H9 (cell line): ENCODE data around the gene THOC5. TPM values are rescaled to one million over a fixed set of nuclear protein-coding genes. Genes with fewer than 3 reads are reported as not detected.

Experiments
- DNase-seq: peaks from one replicate; pipeline ENCODE4 v3.0.0-alpha.2; 2017
- H2AFZ ChIP-seq: one replicate; pipeline ENCODE4 v1.6.1; 2013; ENCODE audit warnings: mild to moderate bottlenecking, low read length, control low read depth, moderate library complexity
- H2AK5ac ChIP-seq: 2 replicates; pipeline ENCODE4 v1.6.1; 2013; ENCODE audit warnings: low read length, control low read depth, mixed read lengths; ENCODE audit not compliant: insufficient read length
- H2BK120ac ChIP-seq: one replicate; pipeline ENCODE4 v1.6.1; 2013; ENCODE audit warnings: low read depth, mild to moderate bottlenecking, low read length, control low read depth, inconsistent platforms; ENCODE audit not compliant: poor library complexity, severe bottlenecking
- H2BK12ac ChIP-seq: 2 replicates; pipeline ENCODE4 v1.6.1; 2013; ENCODE audit warnings: low read length, control low read depth, mixed read lengths, low read depth; ENCODE audit not compliant: insufficient read length
- H2BK15ac ChIP-seq: 2 replicates; pipeline ENCODE4 v1.6.1; 2013; ENCODE audit warnings: low read depth, low read length, control low read depth
- H2BK20ac ChIP-seq: one replicate; pipeline ENCODE4 v1.6.1; 2013; ENCODE audit warnings: low read depth, mild to moderate bottlenecking, low read length, control low read depth, inconsistent platforms; ENCODE audit not compliant: poor library complexity, severe bottlenecking
- H2BK5ac ChIP-seq: 2 replicates; pipeline ENCODE4 v1.6.1; 2013; ENCODE audit warnings: low read length, control low read depth, mixed read lengths; ENCODE audit not compliant: insufficient read length
- H3K14ac ChIP-seq: 2 replicates; pipeline ENCODE4 v1.6.1; 2013; ENCODE audit warnings: low read length, control low read depth; ENCODE audit not compliant: insufficient read depth
- H3K18ac ChIP-seq: 2 replicates; pipeline ENCODE4 v1.6.1; 2013; ENCODE audit warnings: low read depth, mild to moderate bottlenecking, mixed read lengths, low read length, control low read depth; ENCODE audit not compliant: insufficient read length
- H3K23ac ChIP-seq: 2 replicates; pipeline ENCODE4 v1.6.1; 2013; ENCODE audit warnings: low read length, control low read depth, mixed read lengths, low read depth; ENCODE audit not compliant: insufficient read length
- H3K23me2 ChIP-seq: 2 replicates; pipeline ENCODE4 v1.6.1; 2013; ENCODE audit warnings: low read depth, mild to moderate bottlenecking, mixed read lengths, low read length, control low read depth; ENCODE audit not compliant: insufficient read length, poor library complexity, severe bottlenecking
- H3K27ac ChIP-seq: 2 replicates; pipeline ENCODE4 v1.5.1; 2013; ENCODE audit warnings: low read length, control low read depth, mixed read lengths, low read depth; ENCODE audit not compliant: insufficient read length
- H3K27me3 ChIP-seq: 2 replicates; pipeline ENCODE4 v1.6.1; 2013; ENCODE audit warnings: low read length, control low read depth, inconsistent platforms; ENCODE audit not compliant: insufficient read depth
- H3K4ac ChIP-seq: 2 replicates; pipeline ENCODE4 v1.6.1; 2013; ENCODE audit warnings: low read depth, mild to moderate bottlenecking, control low read depth, inconsistent platforms, low read length, moderate library complexity
- H3K4me1 ChIP-seq: 2 replicates; pipeline ENCODE4 v1.6.1; 2013; ENCODE audit warnings: low read length, control low read depth, inconsistent platforms; ENCODE audit not compliant: insufficient read depth
- H3K4me2 ChIP-seq: 2 replicates; pipeline ENCODE4 v1.6.1; 2013; ENCODE audit warnings: low read length, control low read depth, mixed read lengths; ENCODE audit not compliant: insufficient read length, insufficient read depth
- H3K56ac ChIP-seq: 2 replicates; pipeline ENCODE4 v1.6.1; 2013; ENCODE audit warnings: low read depth, mild to moderate bottlenecking, mixed read lengths, low read length, control low read depth; ENCODE audit not compliant: insufficient read length
- H3K79me1 ChIP-seq: 2 replicates; pipeline ENCODE4 v1.6.1; 2013; ENCODE audit warnings: low read depth, mild to moderate bottlenecking, moderate library complexity, low read length, control low read depth, inconsistent platforms; ENCODE audit not compliant: insufficient read depth, poor library complexity, severe bottlenecking
- H3K79me2 ChIP-seq: 2 replicates; pipeline ENCODE4 v1.6.1; 2013; ENCODE audit warnings: low read length, control low read depth, inconsistent platforms; ENCODE audit not compliant: insufficient read depth
- H3K9ac ChIP-seq: 2 replicates; pipeline ENCODE4 v1.6.1; 2013; ENCODE audit warnings: low read length, control low read depth, mixed read lengths; ENCODE audit not compliant: insufficient read length; ENCODE audit errors: extremely low read depth
- H3K9me3 ChIP-seq: one replicate; pipeline ENCODE4 v1.6.1; 2013; ENCODE audit warnings: low read depth, low read length, inconsistent platforms; ENCODE audit not compliant: control insufficient read depth
- H3T11ph ChIP-seq: one replicate; pipeline ENCODE4 v1.6.1; 2013; ENCODE audit warnings: mild to moderate bottlenecking, low read length, control low read depth, inconsistent platforms
- H4K20me1 ChIP-seq: one replicate; pipeline ENCODE4 v1.6.1; 2013; ENCODE audit not compliant: control insufficient read depth, insufficient read length, insufficient read depth
- H4K5ac ChIP-seq: 2 replicates; pipeline ENCODE4 v1.6.1; 2013; ENCODE audit warnings: low read depth, mild to moderate bottlenecking, mixed read lengths, low read length, control low read depth; ENCODE audit not compliant: insufficient read length
- H4K8ac ChIP-seq: replicated peaks from 2 replicates; pipeline ENCODE4 v1.6.1; 2013; ENCODE audit warnings: low read length, control low read depth, mixed read lengths, low read depth; ENCODE audit not compliant: insufficient read length
- H4K91ac ChIP-seq: 2 replicates; pipeline ENCODE4 v1.6.1; 2013; ENCODE audit warnings: low read depth, mild to moderate bottlenecking, moderate library complexity, mixed read lengths, low read length, control low read depth; ENCODE audit not compliant: insufficient read length
- H3K27ac Mint-ChIP-seq, 3 experiments: 2 replicates in 2 of 3; 3 replicates in 1 of 3; pipeline ENCODE4 v1.8.0; 2020 to 2021; ENCODE audit warnings: mixed read lengths in 3 of 3, mild to moderate bottlenecking in 1 of 3, moderate library complexity in 1 of 3
- H3K27me3 Mint-ChIP-seq: 2 replicates; pipeline ENCODE4 v1.8.0; 2021; ENCODE audit warnings: low read depth, mild to moderate bottlenecking, moderate library complexity, mixed read lengths
- H3K36me3 Mint-ChIP-seq, 3 experiments: 2 replicates in 2 of 3; 3 replicates in 1 of 3; pipeline ENCODE4 v1.8.0; 2020 to 2021; ENCODE audit warnings: low read depth in 3 of 3, mixed read lengths in 3 of 3; ENCODE audit not compliant: insufficient read depth in 1 of 3
- H3K4me1 Mint-ChIP-seq, 2 experiments: 2 replicates each; pipeline ENCODE4 v1.8.0; 2020; ENCODE audit warnings: mixed read lengths in 2 of 2
- H3K4me3 Mint-ChIP-seq, 2 experiments: 2 replicates in 1 of 2; 3 replicates in 1 of 2; pipeline ENCODE4 v1.8.0; 2020 to 2021; ENCODE audit warnings: mild to moderate bottlenecking in 2 of 2, mixed read lengths in 2 of 2, moderate library complexity in 1 of 2
- H3K9me3 Mint-ChIP-seq, 2 experiments: 2 replicates in 1 of 2; 3 replicates in 1 of 2; pipeline ENCODE4 v1.8.0; 2020; ENCODE audit warnings: mild to moderate bottlenecking in 2 of 2, mixed read lengths in 2 of 2, moderate library complexity in 1 of 2
- whole genome bisulfite sequencing: extraction: QIAGEN DNeasy Blood & Tissue Kit; methylation state at CpG from one replicate; pipeline ENCODE4 v1.1.7; 2013; ENCODE audit warnings: missing lambda C conversion rate, low lambda C conversion rate, mixed read lengths; ENCODE audit not compliant: insufficient read length; ENCODE audit errors: extremely low coverage; 5-methylcytosine and 5-hydroxymethylcytosine counted together
- total RNA-seq: library from RNA; stranded (reverse); gene quantifications from 2 replicates; pipeline ENCODE4 v1.2.1, GENCODE V29; 2021
- TF ChIP-seq, protein P1 (sequence below): fragments of 200-600 bp; sonication (generic); conservative IDR thresholded peaks from 3 replicates; pipeline ENCODE4 v1.8.0; 2021; ENCODE audit warnings: antibody characterized with exemption, mild to moderate bottlenecking

THOC5 gene
- total RNA-seq, 1 experiment from 2014 or later = 71.8 TPM

DNA sequence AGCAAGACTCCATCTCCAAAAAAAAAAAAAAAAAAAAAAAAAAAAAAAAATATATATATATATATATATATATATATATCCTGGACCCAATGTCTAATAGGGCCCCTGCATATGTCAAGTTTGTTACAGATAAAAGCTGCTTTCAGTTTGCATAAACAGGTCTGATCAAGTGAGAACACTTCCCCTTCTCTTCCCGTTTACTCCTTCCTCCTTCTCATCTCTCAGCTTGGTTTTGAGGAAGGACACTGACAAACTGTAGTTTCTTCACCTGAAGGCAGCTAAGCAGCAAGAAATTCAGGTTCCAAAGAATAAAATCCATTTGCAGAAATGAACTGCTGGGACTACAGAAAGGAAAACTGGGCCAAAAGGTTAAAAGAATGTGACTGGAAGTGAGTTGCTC lies 11.7 kb downstream of the THOC5 start:
- peaks cover 45 to 86% (median 69%) of the 10 kb centered on the region in 3 experiments; a peak in 6 of 7 replicates for H3K36me3 Mint-ChIP-seq
- H2AK5ac ChIP-seq = no peak overlapping the region
- no peak overlapping the region for H3K4me3 Mint-ChIP-seq
- TF ChIP-seq, protein P1, sequence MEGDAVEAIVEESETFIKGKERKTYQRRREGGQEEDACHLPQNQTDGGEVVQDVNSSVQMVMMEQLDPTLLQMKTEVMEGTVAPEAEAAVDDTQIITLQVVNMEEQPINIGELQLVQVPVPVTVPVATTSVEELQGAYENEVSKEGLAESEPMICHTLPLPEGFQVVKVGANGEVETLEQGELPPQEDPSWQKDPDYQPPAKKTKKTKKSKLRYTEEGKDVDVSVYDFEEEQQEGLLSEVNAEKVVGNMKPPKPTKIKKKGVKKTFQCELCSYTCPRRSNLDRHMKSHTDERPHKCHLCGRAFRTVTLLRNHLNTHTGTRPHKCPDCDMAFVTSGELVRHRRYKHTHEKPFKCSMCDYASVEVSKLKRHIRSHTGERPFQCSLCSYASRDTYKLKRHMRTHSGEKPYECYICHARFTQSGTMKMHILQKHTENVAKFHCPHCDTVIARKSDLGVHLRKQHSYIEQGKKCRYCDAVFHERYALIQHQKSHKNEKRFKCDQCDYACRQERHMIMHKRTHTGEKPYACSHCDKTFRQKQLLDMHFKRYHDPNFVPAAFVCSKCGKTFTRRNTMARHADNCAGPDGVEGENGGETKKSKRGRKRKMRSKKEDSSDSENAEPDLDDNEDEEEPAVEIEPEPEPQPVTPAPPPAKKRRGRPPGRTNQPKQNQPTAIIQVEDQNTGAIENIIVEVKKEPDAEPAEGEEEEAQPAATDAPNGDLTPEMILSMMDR = no peak
- H3K9ac ChIP-seq = no peak overlapping the region
- H2BK20ac ChIP-seq = no peak overlapping the region
- no peak overlapping the region for H2BK5ac ChIP-seq
- H3T11ph ChIP-seq = no peak overlapping the region
- no peak overlapping the region for H2AFZ ChIP-seq
- no peak overlapping the region for H3K14ac ChIP-seq
- no peaks in the 10 kb centered on the region; the same call in 1 of the 2 replicates for H3K27me3 ChIP-seq
- no peak overlapping the region for H3K4ac ChIP-seq
- H3K23ac ChIP-seq = no peak overlapping the region
- H3K9me3 ChIP-seq = no peaks in the 10 kb centered on the region
- H3K27ac ChIP-seq = no peak overlapping the region
- H3K9me3 Mint-ChIP-seq = no peaks in the 10 kb centered on the region; a peak in 1 of 5 replicates
- no peak overlapping the region for H4K5ac ChIP-seq
- no CpG with 5 or more reads among the region's 1 CpG for WGBS
- H4K20me1 ChIP-seq = no peaks in the 10 kb centered on the region
- H3K27ac Mint-ChIP-seq = no peak overlapping the region
- H3K79me1 ChIP-seq = no peaks in the 10 kb centered on the region
- no peaks in the 10 kb centered on the region for H3K79me2 ChIP-seq
- no peak overlapping the region for H4K8ac ChIP-seq
- H3K23me2 ChIP-seq = no peaks in the 10 kb centered on the region
- H3K4me1 ChIP-seq = no peaks in the 10 kb centered on the region
- DNase-seq = no peak
- no peak overlapping the region for H3K4me2 ChIP-seq
- no peak overlapping the region for H2BK15ac ChIP-seq
- H2BK12ac ChIP-seq = no peak overlapping the region
- no peak overlapping the region for H3K56ac ChIP-seq
- no peak overlapping the region for H3K18ac ChIP-seq
- H3K4me1 Mint-ChIP-seq = no peaks in the 10 kb centered on the region
- H3K27me3 Mint-ChIP-seq = no peaks in the 10 kb centered on the region
- no peak overlapping the region for H2BK120ac ChIP-seq
- H4K91ac ChIP-seq = no peak overlapping the region
